ENCODE results near the gene TNKS1BP1. TPM values are rescaled to one million over a fixed set of nuclear protein-coding genes. Genes with fewer than 3 reads are reported as not detected.
A peak's percentile ranks its signal among the peaks of the same experiment; 100 is the strongest.

TNKS1BP1 gene
- total RNA-seq, 1 experiment from 2014 or later: 94.6 TPM

- ATAC-seq: peak; percentile 89
- H3K27me3 ChIP-seq (ENCODE audit: control insufficient read depth, insufficient read depth, low read length): no peaks in the 10 kb centered on the region
- intact Hi-C loops (cut with micrococcal nuclease; ENCODE audit: unreplicated experiment): loop anchor here (2.0 to 10.0 kb wide), 5 partner anchors 112 to 297 kb away; partner anchors contain the start of gene UBE2L6
- in situ Hi-C loops (cut with HindIII; ENCODE audit: low pct_unique_long_range_greater_than_20kb, low sequenced_read_pairs): no loop called here
- no peak overlapping the region for H3K4me3 ChIP-seq (ENCODE audit: low read depth in 2 of 2, low read length in 2 of 2)
- DNase-seq (ENCODE audit: low read depth, low spot score): no peak
- no peaks in the 10 kb centered on the region for H3K4me1 ChIP-seq (ENCODE audit: control insufficient read depth, insufficient read depth, low read length)
- BruUV-seq (replicated peaks): no TSS peak
- H3K9me3 ChIP-seq (ENCODE audit: control insufficient read depth, insufficient read depth, low read depth, low read length): no peaks in the 10 kb centered on the region
- TF ChIP-seq CTCF (IDR thresholded peaks at IDR 0.05) (peak; percentile 85), REST (IDR thresholded peaks at IDR 0.05; ENCODE audit: insufficient read depth in 1 of 2, low read depth in 2 of 2, low read length in 1 of 2) (no peak)
- POLR2A ChIA-PET: no interaction called here
- CTCF ChIA-PET: interaction anchor here (0.5 to 1.1 kb wide), 10 partner anchors 15 to 1222 kb away, joined by 3 to 10 read pairs (median 5); partner anchors contain the start of gene UBE2L6
- no peak overlapping the region for H3K27ac ChIP-seq (ENCODE audit: low read length)
- H3K36me3 ChIP-seq (ENCODE audit: control insufficient read depth, insufficient read depth, low read length): no peaks in the 10 kb centered on the region
These were observed 20.9 kb upstream of the TNKS1BP1 start for GRCh38 chr11:57345555-57346211.

- Histone ChIP-seq H3K36me3 (ENCODE audit: control insufficient read depth, insufficient read depth, low read length) (no peaks in the 10 kb centered on the region), H3K9me3 (ENCODE audit: control insufficient read depth, insufficient read depth, low read depth, low read length) (no peaks in the 10 kb centered on the region), H3K27ac (ENCODE audit: low read length) (no peak overlapping the region; the same call in 1 of the 2 replicates), H3K4me3 (ENCODE audit: low read depth in 2 of 2, low read length in 2 of 2) (no peak overlapping the region), H3K27me3 (ENCODE audit: control insufficient read depth, insufficient read depth, low read length) (no peaks in the 10 kb centered on the region), H3K4me1 (ENCODE audit: control insufficient read depth, insufficient read depth, low read length) (no peaks in the 10 kb centered on the region)
- intact Hi-C loops (cut with micrococcal nuclease; ENCODE audit: unreplicated experiment) (loop anchor here (2.0 to 10.0 kb wide), 5 partner anchors 112 to 297 kb away; partner anchors contain the start of gene UBE2L6), in situ Hi-C loops (cut with HindIII; ENCODE audit: low pct_unique_long_range_greater_than_20kb, low sequenced_read_pairs) (no loop called here)
- TF ChIP-seq SIN3A (IDR thresholded peaks at IDR 0.05; ENCODE audit: borderline replicate concordance, insufficient read depth, low read depth, low read length) (no peak), REST (IDR thresholded peaks at IDR 0.05; ENCODE audit: insufficient read depth in 1 of 2, low read depth in 2 of 2, low read length in 1 of 2) (no peak), TCF7L2 (IDR thresholded peaks at IDR 0.05; ENCODE audit: low read depth, low read length) (no peak), CTCF (IDR thresholded peaks at IDR 0.05) (no peak), POLR2AphosphoS5 (IDR thresholded peaks at IDR 0.05; ENCODE audit: low read depth, low read length) (no peak)
- DNase-seq (ENCODE audit: low read depth, low spot score) (no peak), ATAC-seq (no peak)
- no TSS peak for BruUV-seq (replicated peaks)
- ChIA-PET POLR2A (no interaction called here), CTCF (no interaction called here)
These were observed 20.1 kb upstream of the TNKS1BP1 start for GRCh38 chr11:57344826-57345225.
